Fibroblast of lung (primary cell): Measurements from ENCODE around the gene FOXD4. TPM values are rescaled to one million over a fixed set of nuclear protein-coding genes. Genes with fewer than 3 reads are reported as not detected.
A peak's percentile ranks its signal among the peaks of the same experiment; 100 is the strongest.
"Not testable (repeated sequence)": the region's sequence is repeated elsewhere in the genome, so short reads cannot be mapped to it uniquely, and the experiment has no call there.

ENCODE experiments used
- DNase-seq, 2 donors: peaks; one replicate each; pipeline versions ENCODE4 v3.0.0 to v3.0.0-alpha.2; 2010; ENCODE audit warnings: low read depth in 2 of 2
- H2AFZ ChIP-seq: 2 replicates; pipeline ENCODE4 v1.5.1; 2012; ENCODE audit warnings: low read length, control low read depth, inconsistent platforms
- H3K27ac ChIP-seq: 2 replicates; pipeline ENCODE4 v1.5.1; 2011; ENCODE audit warnings: low read length, control low read depth; ENCODE audit not compliant: insufficient read depth
- H3K27me3 ChIP-seq: 2 replicates; pipeline ENCODE4 v1.5.1; 2011; ENCODE audit warnings: mild to moderate bottlenecking, low read length; ENCODE audit not compliant: control insufficient read depth, insufficient read depth
- H3K36me3 ChIP-seq: 2 replicates; pipeline ENCODE4 v1.5.1; 2011; ENCODE audit warnings: low read length; ENCODE audit not compliant: control insufficient read depth, insufficient read depth
- H3K4me1 ChIP-seq: 2 replicates; pipeline ENCODE4 v1.5.1; 2011; ENCODE audit warnings: low read length; ENCODE audit not compliant: control insufficient read depth, insufficient read depth; ENCODE audit errors: extremely low read depth
- H3K4me2 ChIP-seq: 2 replicates; pipeline ENCODE4 v1.5.1; 2011; ENCODE audit warnings: low read length, control low read depth; ENCODE audit not compliant: insufficient read depth; ENCODE audit errors: extremely low read depth
- H3K4me3 ChIP-seq, 4 experiments: fragments of 200-600 bp in 1 of 4; sonication (generic) in 1 of 4; replicated peaks in 1 of 4; 2 replicates each; pipeline ENCODE4 v1.5.1; 2011 to 2016; ENCODE audit warnings: low read length in 4 of 4, low read depth in 3 of 4, mild to moderate bottlenecking in 3 of 4, control low read depth in 2 of 4, inconsistent platforms in 1 of 4, mixed read lengths in 1 of 4; ENCODE audit not compliant: insufficient read depth in 1 of 4; ENCODE audit errors: control extremely low read depth in 1 of 4
- H3K79me2 ChIP-seq: 2 replicates; pipeline ENCODE4 v1.5.1; 2012; ENCODE audit warnings: mild to moderate bottlenecking, low read length, inconsistent platforms; ENCODE audit not compliant: control insufficient read depth, insufficient read depth
- H3K9ac ChIP-seq: 2 replicates; pipeline ENCODE4 v1.5.1; 2011; ENCODE audit warnings: mild to moderate bottlenecking, low read length, control low read depth; ENCODE audit not compliant: insufficient read depth
- H3K9me3 ChIP-seq: 2 replicates; pipeline ENCODE4 v1.5.1; 2012; ENCODE audit warnings: low read depth, low read length; ENCODE audit not compliant: control insufficient read depth, insufficient read depth
- H4K20me1 ChIP-seq: 2 replicates; pipeline ENCODE4 v1.5.1; 2011; ENCODE audit warnings: low read length; ENCODE audit not compliant: control insufficient read depth, insufficient read depth; ENCODE audit errors: extremely low read depth
- EZH2 ChIP-seq: IDR thresholded peaks from 2 replicates; pipeline ENCODE4 v1.5.1; 2012; ENCODE audit warnings: low read length, control low read depth, mild to moderate bottlenecking; ENCODE audit errors: missing control alignments
- polyA plus RNA-seq, 2 donors: library from polyadenylated mRNA; depleted of rRNA in 1 of 2; stranded (reverse) in 1 of 2; unstranded in 1 of 2; fragments of >200 nt; gene quantifications; 2 replicates each; pipeline ENCODE4 v1.2.1, GENCODE V29; 2011 to 2012; ENCODE audit warnings: missing spikeins in 1 of 2
- total RNA-seq: library from RNA; depleted of rRNA; stranded (reverse); fragments of >200 nt; gene quantifications from 2 replicates; pipeline ENCODE4 v1.2.1, GENCODE V29; 2014

The FOXD4 gene
- total and polyA plus RNA-seq, 2 donors (not counting 1 experiment from before 2014, with no cell fraction given) = 0.06 to 0.17 TPM

- not testable (repeated sequence) for H3K27ac ChIP-seq, DNase-seq, H4K20me1 ChIP-seq, H3K79me2 ChIP-seq, H3K4me2 ChIP-seq, H3K4me1 ChIP-seq, H2AFZ ChIP-seq, H3K4me3 ChIP-seq, H3K36me3 ChIP-seq, H3K9ac ChIP-seq, H3K9me3 ChIP-seq
- TF ChIP-seq EZH2 = peak; percentile 67
- peaks cover 20% of the 10 kb centered on the region for H3K27me3 ChIP-seq
These were observed 848 bp downstream of the FOXD4 start for GRCh38 chr9:117144-117994.

- not testable (repeated sequence) for H3K36me3 ChIP-seq, H3K27ac ChIP-seq, H2AFZ ChIP-seq, H3K4me3 ChIP-seq, H4K20me1 ChIP-seq, H3K9ac ChIP-seq, H3K79me2 ChIP-seq, H3K4me2 ChIP-seq, DNase-seq, H3K4me1 ChIP-seq, H3K9me3 ChIP-seq
- peaks cover 20% of the 10 kb centered on the region for H3K27me3 ChIP-seq
- TF ChIP-seq EZH2 = peak; percentile 68
These were observed 1.8 kb downstream of the FOXD4 start for GRCh38 chr9:116239-117077.

- H4K20me1 ChIP-seq, DNase-seq, H3K27ac ChIP-seq, H3K9me3 ChIP-seq, H3K36me3 ChIP-seq, H3K4me3 ChIP-seq, H3K4me1 ChIP-seq, H3K9ac ChIP-seq, H3K4me2 ChIP-seq, H3K79me2 ChIP-seq, H2AFZ ChIP-seq: not testable (repeated sequence)
- H3K27me3 ChIP-seq = peaks cover 20% of the 10 kb centered on the region
These were observed 3.1 kb downstream of the FOXD4 start for GRCh38 chr9:115118-115451.

- not testable (repeated sequence) for H4K20me1 ChIP-seq, DNase-seq, H3K4me1 ChIP-seq, H2AFZ ChIP-seq, H3K36me3 ChIP-seq, H3K27ac ChIP-seq, H3K9me3 ChIP-seq, H3K9ac ChIP-seq, H3K79me2 ChIP-seq
- Histone ChIP-seq H3K4me2 (peak overlapping the region; percentile 44), H3K4me3 (peak overlapping the region in 3 of 4 experiments; percentile 17 to 41 (median 35)), H3K27me3 (peaks cover 20% of the 10 kb centered on the region)
These were observed 3.7 kb downstream of the FOXD4 start for GRCh38 chr9:114267-115117.
